Sigmoid colon (tissue), 7 donors: ENCODE results near the gene PHACTR3. TPM values are rescaled to one million over a fixed set of nuclear protein-coding genes. Genes with fewer than 3 reads are reported as not detected.

Experiments
- DNase-seq: peaks from one replicate; pipeline ENCODE4 v3.0.0-alpha.2; 2019
- H3K27ac ChIP-seq, 4 donors: fragments of 200-600 bp; sonication (generic); one replicate each; pipeline ENCODE4 v1.5.1; 2016 to 2019; ENCODE audit warnings: mild to moderate bottlenecking in 1 of 4
- H3K27me3 ChIP-seq, 3 donors: fragments of 200-600 bp; sonication (generic); one replicate each; pipeline ENCODE4 v1.5.1; 2019; ENCODE audit warnings: mild to moderate bottlenecking in 1 of 3
- H3K36me3 ChIP-seq, 4 donors: fragments of 200-600 bp; sonication (generic); one replicate each; pipeline ENCODE4 v1.5.1; 2016 to 2019
- H3K4me1 ChIP-seq, 4 donors: fragments of 200-600 bp; sonication (generic); one replicate each; pipeline ENCODE4 v1.5.1; 2017 to 2019
- H3K4me3 ChIP-seq, 4 donors: fragments of 200-600 bp; sonication (generic); one replicate each; pipeline ENCODE4 v1.5.1; 2017 to 2019; ENCODE audit warnings: mild to moderate bottlenecking in 2 of 4, moderate library complexity in 1 of 4
- H3K9me3 ChIP-seq, 4 donors: fragments of 200-600 bp in 3 of 4; sonication (generic) in 3 of 4; one replicate each; pipeline versions ENCODE4 v1.5.1 to v1.6.1; 2013 to 2019
- EP300 ChIP-seq, 4 donors: sonication (generic); formaldehyde crosslinking; IDR thresholded peaks; one replicate each; pipeline ENCODE4 v1.6.1; 2017; ENCODE audit warnings: antibody characterized with exemption in 4 of 4
- POLR2A ChIP-seq, 2 donors: fragments of 450-650 bp; IDR thresholded peaks; one replicate each; pipeline ENCODE4 v1.6.1; 2016; ENCODE audit warnings: antibody characterized with exemption in 2 of 2, mild to moderate bottlenecking in 2 of 2, moderate library complexity in 2 of 2
- POLR2AphosphoS5 ChIP-seq, 4 donors: sonication (generic); formaldehyde crosslinking; IDR thresholded peaks; one replicate each; pipeline ENCODE4 v1.6.1; 2017; ENCODE audit warnings: antibody characterized with exemption in 4 of 4
- WGBS, 2 donors: extraction: QIAGEN DNeasy Blood & Tissue Kit; methylation state at CpG; one replicate each; pipeline ENCODE4 v1.1.7; 2013; 5-methylcytosine and 5-hydroxymethylcytosine counted together
- intact Hi-C: fragments of 100-400 bp; cut with DNase I; formaldehyde crosslinking; loops from one replicate; pipeline ENCODE4 v1.15.1; 2023
- polyA plus RNA-seq, 3 donors: library from polyadenylated mRNA; stranded (reverse); fragments of 200-250 nt; gene quantifications; one replicate each; pipeline ENCODE4 v1.2.3, GENCODE V29; 2013
- total RNA-seq, 4 donors: library from RNA; depleted of rRNA; stranded (reverse); fragments of >200 nt; gene quantifications; one replicate each; pipeline ENCODE4 v1.1.0, GENCODE V29; 2016
- TF ChIP-seq, protein P1 (sequence below), 4 experiments: fragments of 450-650 bp in 3 of 4; fragments of 200-600 bp in 1 of 4; IDR thresholded peaks; one replicate each; pipeline ENCODE4 v1.5.1; 2016 to 2019; ENCODE audit warnings: antibody characterized with exemption in 4 of 4, mild to moderate bottlenecking in 3 of 4, moderate library complexity in 2 of 4
- donor health status: healthy with polysubstance abuse.
- donor health status: Bipolar disorder and iron deficiency.
- donor health status: healthy.

PHACTR3 gene
- total and polyA plus RNA-seq, 7 donors: under 0.01 to 1.5 (median 0.81) TPM

DNA sequence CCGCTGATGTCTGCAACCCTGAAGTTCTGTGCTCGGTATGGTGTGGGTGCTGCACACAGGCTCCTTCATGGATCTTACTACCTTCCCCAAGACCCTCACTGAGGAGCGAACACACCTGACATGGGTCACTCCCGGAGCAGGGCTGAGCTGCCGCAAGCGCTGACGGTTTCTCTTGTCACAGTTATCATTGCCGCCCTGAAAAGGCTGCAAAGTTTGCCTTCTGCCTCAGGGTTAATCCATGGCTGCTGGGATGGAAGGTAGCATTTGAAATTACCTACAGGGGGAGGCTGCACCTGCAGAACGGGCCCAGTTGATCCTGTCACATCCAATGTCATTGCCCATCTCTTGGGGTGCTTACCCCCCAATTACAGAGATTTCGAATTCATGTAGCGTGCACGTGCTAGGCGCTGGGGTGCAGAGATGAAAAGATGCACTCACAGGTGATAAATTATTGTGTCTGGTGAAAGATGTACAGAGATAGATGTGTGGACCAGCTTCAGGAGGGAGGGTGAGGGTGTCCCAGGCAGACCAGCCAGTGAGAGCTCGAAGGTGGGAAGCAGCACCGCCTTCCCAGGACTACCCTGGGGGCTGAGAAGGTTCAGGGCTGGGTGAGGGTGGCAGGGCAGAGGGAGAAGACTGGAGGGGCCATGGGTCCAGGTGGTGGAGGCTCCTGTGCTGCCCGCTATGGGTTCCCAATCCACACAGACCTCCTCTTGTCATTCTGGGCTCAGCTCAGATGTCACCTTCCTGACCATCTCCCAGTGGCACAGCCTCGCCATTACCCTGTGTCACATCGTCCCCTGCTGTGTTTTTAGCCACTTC lies 209.0 kb downstream of the PHACTR3 start:
- WGBS, 2 donors: 89 to 92% methylated on average over 18 of the region's 18 CpGs
- Histone ChIP-seq H3K27me3 (no peaks in the 10 kb centered on the region), H3K4me1 (no peaks in the 10 kb centered on the region), H3K9me3 (no peaks in the 10 kb centered on the region), H3K27ac (no peak overlapping the region), H3K36me3 (no peaks in the 10 kb centered on the region), H3K4me3 (no peak overlapping the region)
- intact Hi-C loops: no loop called here
- DNase-seq: no peak
- TF ChIP-seq EP300 (IDR thresholded peaks at IDR 0.05) (no peak), POLR2A (IDR thresholded peaks at IDR 0.05) (no peak), POLR2AphosphoS5 (IDR thresholded peaks at IDR 0.05) (no peak)
- TF ChIP-seq, protein P1, sequence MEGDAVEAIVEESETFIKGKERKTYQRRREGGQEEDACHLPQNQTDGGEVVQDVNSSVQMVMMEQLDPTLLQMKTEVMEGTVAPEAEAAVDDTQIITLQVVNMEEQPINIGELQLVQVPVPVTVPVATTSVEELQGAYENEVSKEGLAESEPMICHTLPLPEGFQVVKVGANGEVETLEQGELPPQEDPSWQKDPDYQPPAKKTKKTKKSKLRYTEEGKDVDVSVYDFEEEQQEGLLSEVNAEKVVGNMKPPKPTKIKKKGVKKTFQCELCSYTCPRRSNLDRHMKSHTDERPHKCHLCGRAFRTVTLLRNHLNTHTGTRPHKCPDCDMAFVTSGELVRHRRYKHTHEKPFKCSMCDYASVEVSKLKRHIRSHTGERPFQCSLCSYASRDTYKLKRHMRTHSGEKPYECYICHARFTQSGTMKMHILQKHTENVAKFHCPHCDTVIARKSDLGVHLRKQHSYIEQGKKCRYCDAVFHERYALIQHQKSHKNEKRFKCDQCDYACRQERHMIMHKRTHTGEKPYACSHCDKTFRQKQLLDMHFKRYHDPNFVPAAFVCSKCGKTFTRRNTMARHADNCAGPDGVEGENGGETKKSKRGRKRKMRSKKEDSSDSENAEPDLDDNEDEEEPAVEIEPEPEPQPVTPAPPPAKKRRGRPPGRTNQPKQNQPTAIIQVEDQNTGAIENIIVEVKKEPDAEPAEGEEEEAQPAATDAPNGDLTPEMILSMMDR (IDR thresholded peaks at IDR 0.05): no peak

DNA sequence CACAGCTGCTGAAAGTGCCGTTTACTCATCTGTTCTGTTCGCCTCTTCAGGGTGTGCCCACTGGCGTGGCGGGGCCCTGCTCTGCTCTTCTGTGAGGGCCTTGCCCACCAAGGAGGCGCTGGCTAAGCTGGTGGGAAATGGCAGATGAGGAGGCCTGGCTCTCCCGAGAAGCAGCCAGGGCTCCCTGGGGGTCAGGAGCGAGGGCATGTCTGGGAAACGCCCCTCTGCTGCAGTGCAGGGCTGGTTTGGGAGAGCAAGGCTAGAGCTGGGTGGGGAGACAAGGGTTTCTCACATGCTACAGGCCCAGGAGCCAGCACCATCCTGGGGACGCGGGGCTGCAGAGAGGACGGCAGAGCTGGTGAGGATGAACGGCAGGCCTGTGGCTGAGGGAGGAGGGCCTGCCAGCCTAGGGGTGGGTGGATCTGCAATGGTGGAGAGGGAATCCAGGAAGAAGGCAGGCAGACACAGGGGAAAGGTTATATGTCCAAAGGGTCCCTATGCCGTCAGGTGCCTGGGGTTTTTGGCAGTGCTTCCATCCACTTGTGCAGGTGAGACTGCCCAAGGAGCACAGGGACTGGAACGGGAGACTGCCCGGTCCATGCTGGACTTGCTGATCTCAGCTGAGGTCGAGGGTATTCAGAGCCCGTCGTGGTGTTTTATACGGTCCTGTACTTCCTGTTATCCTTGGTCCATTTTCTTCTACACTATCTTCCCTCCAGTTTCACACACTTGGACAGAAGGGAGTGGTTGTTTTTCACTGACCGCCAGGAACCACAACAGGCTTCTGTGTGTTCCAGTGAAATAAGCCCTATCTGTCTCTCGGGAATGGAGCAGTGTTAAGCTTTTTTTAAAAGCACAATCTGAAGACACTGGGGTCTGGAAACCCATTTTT lies 209.9 kb downstream of the PHACTR3 start:
- no peaks in the 10 kb centered on the region for H3K36me3 ChIP-seq
- WGBS, 2 donors: 81 to 86% methylated on average over 21 of the region's 21 CpGs
- intact Hi-C loops: no loop called here
- H3K27ac ChIP-seq: no peak overlapping the region
- no peak overlapping the region for H3K4me3 ChIP-seq
- H3K4me1 ChIP-seq: no peaks in the 10 kb centered on the region
- H3K9me3 ChIP-seq: no peaks in the 10 kb centered on the region
- DNase-seq: no peak
- TF ChIP-seq POLR2A (IDR thresholded peaks at IDR 0.05): no peak
- no peak for TF ChIP-seq EP300 (IDR thresholded peaks at IDR 0.05)
- TF ChIP-seq, protein P1 (IDR thresholded peaks at IDR 0.05): no peak
- TF ChIP-seq POLR2AphosphoS5 (IDR thresholded peaks at IDR 0.05): no peak
- no peaks in the 10 kb centered on the region for H3K27me3 ChIP-seq

GRCh38 chr20:59814840-59815340 lies 210.6 kb downstream of the PHACTR3 start:
- Histone ChIP-seq H3K27me3 (peaks cover 0 to 3% (median 0%) of the 10 kb centered on the region in 3 donors), H3K9me3 (no peaks in the 10 kb centered on the region), H3K27ac (no peak overlapping the region), H3K4me1 (no peaks in the 10 kb centered on the region), H3K4me3 (no peak overlapping the region), H3K36me3 (no peaks in the 10 kb centered on the region)
- WGBS, 2 donors: 77 to 88% methylated on average over 8 of the region's 8 CpGs
- TF ChIP-seq, protein P1 (IDR thresholded peaks at IDR 0.05): no peak
- TF ChIP-seq POLR2AphosphoS5 (IDR thresholded peaks at IDR 0.05): no peak
- TF ChIP-seq EP300 (IDR thresholded peaks at IDR 0.05): no peak
- no peak for TF ChIP-seq POLR2A (IDR thresholded peaks at IDR 0.05)
- intact Hi-C loops: no loop called here
- DNase-seq: no peak

- DNase-seq: no peak
- WGBS, 2 donors: 66 to 91% methylated on average over 4 of the region's 4 CpGs
- TF ChIP-seq, protein P1 (IDR thresholded peaks at IDR 0.05): no peak
- TF ChIP-seq POLR2A (IDR thresholded peaks at IDR 0.05) (no peak), POLR2AphosphoS5 (IDR thresholded peaks at IDR 0.05) (no peak), EP300 (IDR thresholded peaks at IDR 0.05) (no peak)
- Histone ChIP-seq H3K9me3 (no peaks in the 10 kb centered on the region), H3K36me3 (no peaks in the 10 kb centered on the region), H3K4me3 (no peak overlapping the region), H3K27ac (no peak overlapping the region), H3K27me3 (peaks cover 0 to 3% (median 0%) of the 10 kb centered on the region in 3 donors), H3K4me1 (peaks cover 0 to 9% (median 0%) of the 10 kb centered on the region in 4 donors)
- intact Hi-C loops: no loop called here
Observed at GRCh38 chr20:59816146-59816738, 211.9 kb downstream of the PHACTR3 start.
